LNCAP (cell line): ENCODE results near the gene SOWAHD.

Experiments used
- TF ChIP-seq, protein P1 (sequence below): fragments of 450-650 bp; IDR thresholded peaks from 2 replicates; pipeline ENCODE4 v1.5.1; 2017; ENCODE audit warnings: mild to moderate bottlenecking

The SOWAHD gene

DNA sequence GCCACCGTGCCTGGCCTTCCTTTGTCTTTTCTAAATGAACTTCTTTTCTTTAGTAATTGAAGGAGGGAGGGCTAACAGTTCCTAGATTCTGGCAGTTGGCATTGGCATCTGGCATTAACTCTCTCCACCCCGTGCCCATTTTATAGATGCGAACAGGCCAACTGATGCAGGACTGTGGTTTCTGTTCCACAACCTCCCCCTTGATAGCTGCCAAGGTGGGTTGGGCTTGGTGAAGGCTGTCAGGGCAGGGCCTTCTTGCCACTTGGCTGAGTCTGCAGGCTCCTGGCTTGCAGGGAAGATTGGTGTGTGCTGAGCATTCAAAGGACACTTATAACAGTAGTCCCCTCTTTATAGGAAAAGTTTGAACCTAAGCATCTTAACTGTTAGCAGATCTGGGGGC lies 4.3 kb downstream of the SOWAHD start:
- TF ChIP-seq, protein P1, sequence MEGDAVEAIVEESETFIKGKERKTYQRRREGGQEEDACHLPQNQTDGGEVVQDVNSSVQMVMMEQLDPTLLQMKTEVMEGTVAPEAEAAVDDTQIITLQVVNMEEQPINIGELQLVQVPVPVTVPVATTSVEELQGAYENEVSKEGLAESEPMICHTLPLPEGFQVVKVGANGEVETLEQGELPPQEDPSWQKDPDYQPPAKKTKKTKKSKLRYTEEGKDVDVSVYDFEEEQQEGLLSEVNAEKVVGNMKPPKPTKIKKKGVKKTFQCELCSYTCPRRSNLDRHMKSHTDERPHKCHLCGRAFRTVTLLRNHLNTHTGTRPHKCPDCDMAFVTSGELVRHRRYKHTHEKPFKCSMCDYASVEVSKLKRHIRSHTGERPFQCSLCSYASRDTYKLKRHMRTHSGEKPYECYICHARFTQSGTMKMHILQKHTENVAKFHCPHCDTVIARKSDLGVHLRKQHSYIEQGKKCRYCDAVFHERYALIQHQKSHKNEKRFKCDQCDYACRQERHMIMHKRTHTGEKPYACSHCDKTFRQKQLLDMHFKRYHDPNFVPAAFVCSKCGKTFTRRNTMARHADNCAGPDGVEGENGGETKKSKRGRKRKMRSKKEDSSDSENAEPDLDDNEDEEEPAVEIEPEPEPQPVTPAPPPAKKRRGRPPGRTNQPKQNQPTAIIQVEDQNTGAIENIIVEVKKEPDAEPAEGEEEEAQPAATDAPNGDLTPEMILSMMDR, result no peak

DNA sequence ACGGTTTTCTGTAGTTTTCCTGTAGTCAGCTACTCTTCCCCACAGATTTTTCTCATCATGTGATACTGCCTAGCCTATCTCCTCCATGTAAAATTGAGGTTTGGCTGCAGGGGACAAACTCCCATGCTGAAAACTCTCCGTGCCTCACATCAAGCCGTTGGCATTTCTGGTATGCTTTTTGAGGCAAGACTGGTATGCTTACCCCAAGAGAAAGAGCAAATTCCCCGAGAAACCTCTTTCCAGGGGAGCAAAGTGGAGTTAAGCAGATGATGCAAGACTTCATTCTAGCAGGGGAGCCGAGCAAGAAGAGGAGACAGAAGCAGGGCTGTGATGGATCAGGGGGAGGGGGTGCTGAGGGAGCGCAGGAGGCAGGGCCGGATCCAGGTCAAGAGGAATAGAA lies 4.8 kb downstream of the SOWAHD start:
- TF ChIP-seq, protein P1, result no peak

DNA sequence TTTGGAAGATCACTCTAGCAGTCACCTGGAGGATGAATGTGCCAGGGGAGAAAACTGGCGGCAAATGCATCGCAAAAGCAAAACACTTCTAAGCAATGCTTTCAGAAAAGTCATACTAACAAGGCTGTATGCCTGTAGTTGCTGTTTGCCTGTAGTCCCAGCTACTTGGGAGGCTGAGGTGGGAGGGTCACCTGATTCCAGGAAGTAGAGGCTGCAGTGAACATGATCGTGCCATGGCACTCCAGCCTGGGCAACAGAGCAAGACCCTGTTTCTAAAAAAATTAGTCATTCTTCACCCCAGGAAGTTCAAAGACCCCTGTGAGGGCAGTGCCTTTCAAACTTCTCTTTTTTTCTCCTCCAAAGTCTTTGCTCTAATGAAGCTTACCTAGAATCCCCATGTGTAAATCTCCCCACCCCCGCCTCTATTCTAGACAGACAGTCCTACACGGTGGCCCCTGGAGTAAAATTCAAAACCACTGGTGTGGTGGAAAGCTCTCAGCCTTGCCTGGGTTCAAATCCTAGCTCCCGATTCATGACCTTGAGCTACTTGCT lies 5.5 kb downstream of the SOWAHD start:
- TF ChIP-seq, protein P1, result no peak

DNA sequence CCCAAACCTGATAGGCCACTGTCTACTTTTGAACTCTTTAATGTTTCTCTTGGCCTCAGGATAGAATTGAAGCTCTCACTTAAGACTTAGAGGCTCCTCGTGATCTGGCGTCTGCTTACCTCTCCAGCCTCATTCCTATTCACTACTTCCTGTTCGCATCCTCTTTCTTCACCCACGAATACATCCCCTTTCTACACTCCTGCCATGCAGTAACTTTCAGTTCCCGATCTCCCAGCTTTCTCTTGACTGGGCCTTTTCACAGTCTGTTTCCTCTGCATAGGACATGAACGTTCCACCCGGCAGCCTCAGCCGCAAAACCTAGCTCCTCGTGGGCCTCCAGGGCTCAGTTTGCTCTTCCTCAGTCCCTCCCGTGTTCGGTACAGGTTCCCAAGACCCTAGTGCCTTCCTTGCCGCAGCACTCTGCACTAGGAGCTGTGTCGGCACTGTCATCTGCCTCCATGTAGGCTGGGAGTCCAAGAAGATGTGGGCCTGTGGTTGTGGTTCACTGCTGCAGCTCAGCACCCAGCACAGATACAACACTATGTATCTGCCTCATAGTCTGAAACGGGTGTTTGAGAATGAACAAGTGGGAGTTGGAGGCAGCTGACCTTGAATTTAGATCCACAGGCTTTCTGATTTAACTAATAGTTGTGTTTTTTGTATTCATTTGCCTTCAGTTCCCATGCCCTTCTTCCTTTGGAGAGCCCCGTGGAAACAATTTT lies 17.3 kb downstream of the SOWAHD start:
- TF ChIP-seq, protein P1, result no peak

DNA sequence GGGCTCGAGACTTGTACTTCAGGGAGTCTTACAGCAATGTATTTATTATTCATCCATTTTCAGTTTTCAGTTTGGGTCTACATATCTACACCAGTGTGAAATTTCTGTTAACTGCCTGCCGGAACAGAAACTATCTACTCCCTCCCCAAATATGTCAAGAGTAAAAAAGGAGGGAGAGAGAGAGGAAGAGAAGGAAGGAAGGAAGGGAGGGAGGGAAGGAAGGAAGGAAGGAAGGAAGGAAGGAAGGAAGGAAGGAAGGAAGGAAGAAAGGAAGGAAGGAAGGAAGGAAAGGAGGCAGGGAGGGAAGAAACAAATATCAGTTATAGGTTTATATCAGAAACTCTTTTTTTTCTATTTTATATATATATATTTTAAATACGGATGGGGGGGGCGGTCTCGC lies 20.4 kb downstream of the SOWAHD start:
- TF ChIP-seq, protein P1, result no peak

DNA sequence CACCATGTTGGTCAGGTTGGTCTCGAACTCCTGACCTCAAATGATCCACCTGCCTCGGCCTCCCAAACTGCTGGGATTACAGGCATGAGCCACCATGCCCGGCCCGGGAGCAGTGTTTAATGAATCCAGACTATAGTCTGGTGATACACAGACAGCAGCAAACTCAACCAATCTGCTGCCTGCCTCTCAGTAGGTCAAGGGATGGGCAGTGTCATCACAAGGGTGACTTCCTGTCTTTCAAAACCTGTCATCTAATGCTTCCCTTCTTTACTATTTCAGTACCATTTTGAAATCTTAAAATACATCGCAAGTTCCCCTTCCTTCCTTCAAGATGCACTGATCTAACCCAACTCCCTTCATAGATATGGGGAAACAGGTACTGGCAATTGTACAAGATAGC lies 24.6 kb downstream of the SOWAHD start:
- TF ChIP-seq, protein P1, result no peak

DNA sequence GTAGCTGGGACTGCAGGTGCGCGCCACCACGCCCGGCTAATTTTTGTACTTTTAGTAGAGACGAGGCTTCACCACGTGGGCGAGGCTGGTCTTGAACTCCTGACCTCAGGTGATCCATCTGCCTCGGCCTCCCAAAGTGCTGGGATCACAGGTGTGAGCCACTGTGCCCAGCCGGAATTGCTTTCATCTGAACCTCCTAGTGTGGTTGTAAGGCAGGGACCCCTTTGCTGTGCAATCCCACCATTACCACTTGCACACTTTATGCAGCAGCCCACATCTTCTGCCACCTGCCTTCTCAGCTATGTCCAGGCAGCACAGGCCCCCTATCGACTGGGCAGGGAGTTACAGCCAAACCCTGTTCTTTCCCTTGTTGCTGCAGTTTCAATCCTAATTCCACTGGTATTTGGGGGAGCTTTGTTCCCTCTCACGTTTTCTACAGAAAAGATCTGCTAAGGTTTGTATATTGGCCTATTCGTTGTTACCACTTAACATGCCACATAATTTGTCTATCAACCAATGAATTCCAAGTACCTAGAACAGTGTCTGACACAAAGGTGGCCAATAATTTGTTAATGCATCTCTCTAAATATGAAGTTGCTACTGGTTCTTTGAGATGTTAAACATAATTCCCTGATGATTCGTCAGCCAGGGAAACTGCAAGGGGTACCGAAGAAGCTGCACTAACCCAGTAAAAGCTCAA lies 26.5 kb downstream of the SOWAHD start:
- TF ChIP-seq, protein P1, result peak; percentile 41; the same call in 1 of the 2 replicates
